Prostate gland (tissue), 2 donors: ENCODE data around the gene KLHL36.

Experiments used
- POLR2AphosphoS5 ChIP-seq: sonication (generic); formaldehyde crosslinking; IDR thresholded peaks from one replicate; pipeline ENCODE4 v1.6.1; 2017; ENCODE audit warnings: antibody characterized with exemption
- TF ChIP-seq, protein P1 (sequence below), 4 experiments: fragments of 200-600 bp in 2 of 4; fragments of 450-650 bp in 2 of 4; sonication (generic) in 2 of 4; IDR thresholded peaks; 1 replicate in 3 of 4; 2 replicates in 1 of 4; pipeline ENCODE4 v1.5.1; 2016 to 2019; ENCODE audit warnings: antibody characterized with exemption in 4 of 4, mild to moderate bottlenecking in 2 of 4, moderate library complexity in 2 of 4

DNA sequence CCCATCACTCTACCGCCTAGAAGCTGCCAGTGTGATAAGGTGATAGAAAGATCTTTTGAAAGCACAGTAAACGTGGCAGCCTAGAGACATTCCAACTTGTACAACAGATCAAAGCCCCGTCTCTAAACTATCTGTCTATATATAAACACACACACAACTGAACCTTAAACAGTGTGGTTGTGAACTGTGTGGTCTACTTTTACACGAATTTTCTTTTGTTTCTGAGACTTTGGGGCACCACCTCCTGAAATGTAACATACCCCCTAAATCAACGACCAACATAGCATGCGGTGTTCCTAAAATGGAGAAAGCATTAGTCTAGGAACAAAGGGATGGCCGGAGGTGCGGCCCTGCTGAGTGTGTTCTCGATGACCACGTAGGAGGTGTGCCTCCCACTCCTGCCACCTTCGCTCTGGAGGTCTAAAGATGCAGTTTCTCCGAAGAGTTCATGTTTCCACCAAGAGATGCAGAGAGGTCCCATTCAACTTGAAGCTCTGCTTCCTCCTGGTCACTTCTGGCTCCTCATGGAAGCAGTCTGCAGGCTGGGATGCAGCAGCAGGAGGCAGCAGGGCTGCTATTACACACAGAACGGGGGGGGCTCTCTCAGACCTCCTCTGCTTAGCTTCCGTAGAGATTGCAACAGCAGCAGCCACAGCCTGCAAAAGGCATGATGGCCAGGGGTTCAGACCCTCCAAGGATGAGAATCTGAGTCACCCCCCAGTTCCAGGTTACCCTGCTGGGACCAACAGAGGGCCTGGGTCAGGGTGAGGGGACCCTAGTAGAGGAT lies 28.9 kb downstream of the KLHL36 start:
- TF ChIP-seq, protein P1, sequence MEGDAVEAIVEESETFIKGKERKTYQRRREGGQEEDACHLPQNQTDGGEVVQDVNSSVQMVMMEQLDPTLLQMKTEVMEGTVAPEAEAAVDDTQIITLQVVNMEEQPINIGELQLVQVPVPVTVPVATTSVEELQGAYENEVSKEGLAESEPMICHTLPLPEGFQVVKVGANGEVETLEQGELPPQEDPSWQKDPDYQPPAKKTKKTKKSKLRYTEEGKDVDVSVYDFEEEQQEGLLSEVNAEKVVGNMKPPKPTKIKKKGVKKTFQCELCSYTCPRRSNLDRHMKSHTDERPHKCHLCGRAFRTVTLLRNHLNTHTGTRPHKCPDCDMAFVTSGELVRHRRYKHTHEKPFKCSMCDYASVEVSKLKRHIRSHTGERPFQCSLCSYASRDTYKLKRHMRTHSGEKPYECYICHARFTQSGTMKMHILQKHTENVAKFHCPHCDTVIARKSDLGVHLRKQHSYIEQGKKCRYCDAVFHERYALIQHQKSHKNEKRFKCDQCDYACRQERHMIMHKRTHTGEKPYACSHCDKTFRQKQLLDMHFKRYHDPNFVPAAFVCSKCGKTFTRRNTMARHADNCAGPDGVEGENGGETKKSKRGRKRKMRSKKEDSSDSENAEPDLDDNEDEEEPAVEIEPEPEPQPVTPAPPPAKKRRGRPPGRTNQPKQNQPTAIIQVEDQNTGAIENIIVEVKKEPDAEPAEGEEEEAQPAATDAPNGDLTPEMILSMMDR (IDR thresholded peaks at IDR 0.05), result no peak
- no peak for TF ChIP-seq POLR2AphosphoS5
